Measurements from ENCODE around the gene SLC6A6. TPM values are rescaled to one million over a fixed set of nuclear protein-coding genes. Genes with fewer than 3 reads are reported as not detected.

SLC6A6 gene
- total RNA-seq, 4 donors from 2014 or later, result 34.4 to 166 (median 55.2) TPM

GRCh38 chr3:14471016-14471415, 68.6 kb downstream of the SLC6A6 start:
- no peak overlapping the region for H3K4me3 ChIP-seq (ENCODE audit: low read depth, poor library complexity, severe bottlenecking)
- intact Hi-C loops (cut with DNase I; ENCODE audit: low total_unique reads), result no loop called here
- no peak for TF ChIP-seq POLR2A (IDR thresholded peaks at IDR 0.05)
- TF ChIP-seq, protein P1, sequence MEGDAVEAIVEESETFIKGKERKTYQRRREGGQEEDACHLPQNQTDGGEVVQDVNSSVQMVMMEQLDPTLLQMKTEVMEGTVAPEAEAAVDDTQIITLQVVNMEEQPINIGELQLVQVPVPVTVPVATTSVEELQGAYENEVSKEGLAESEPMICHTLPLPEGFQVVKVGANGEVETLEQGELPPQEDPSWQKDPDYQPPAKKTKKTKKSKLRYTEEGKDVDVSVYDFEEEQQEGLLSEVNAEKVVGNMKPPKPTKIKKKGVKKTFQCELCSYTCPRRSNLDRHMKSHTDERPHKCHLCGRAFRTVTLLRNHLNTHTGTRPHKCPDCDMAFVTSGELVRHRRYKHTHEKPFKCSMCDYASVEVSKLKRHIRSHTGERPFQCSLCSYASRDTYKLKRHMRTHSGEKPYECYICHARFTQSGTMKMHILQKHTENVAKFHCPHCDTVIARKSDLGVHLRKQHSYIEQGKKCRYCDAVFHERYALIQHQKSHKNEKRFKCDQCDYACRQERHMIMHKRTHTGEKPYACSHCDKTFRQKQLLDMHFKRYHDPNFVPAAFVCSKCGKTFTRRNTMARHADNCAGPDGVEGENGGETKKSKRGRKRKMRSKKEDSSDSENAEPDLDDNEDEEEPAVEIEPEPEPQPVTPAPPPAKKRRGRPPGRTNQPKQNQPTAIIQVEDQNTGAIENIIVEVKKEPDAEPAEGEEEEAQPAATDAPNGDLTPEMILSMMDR (IDR thresholded peaks at IDR 0.05), result no peak
- WGBS, 2 donors, result 90 to 91% methylated on average over 5 of the region's 5 CpGs
- no peak for DNase-seq (ENCODE audit: low spot score in 2 of 2)

DNA sequence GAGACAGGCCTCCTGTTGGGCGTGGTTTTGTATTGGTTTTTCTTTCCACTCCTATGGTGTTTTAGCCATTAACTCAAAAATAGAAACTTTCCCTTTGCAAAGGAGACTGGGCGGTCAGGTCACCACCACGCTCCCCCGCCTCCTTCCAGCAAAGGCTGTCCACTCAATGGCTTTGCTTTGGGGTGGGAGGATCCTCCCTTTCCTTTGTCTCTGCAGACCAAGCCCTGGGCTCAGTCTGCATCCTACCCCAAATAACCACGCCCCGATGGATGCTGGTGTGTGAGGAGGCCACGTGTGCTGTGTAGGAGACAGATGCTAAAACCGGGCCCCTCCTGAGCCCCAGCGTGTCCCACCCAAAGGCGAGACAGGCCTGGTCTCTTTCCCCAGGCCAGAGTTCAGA, 69.3 kb downstream of the SLC6A6 start:
- intact Hi-C loops (cut with DNase I; ENCODE audit: low total_unique reads), result no loop called here
- no peak for TF ChIP-seq POLR2A (IDR thresholded peaks at IDR 0.05)
- TF ChIP-seq, protein P1 (IDR thresholded peaks at IDR 0.05), result no peak
- DNase-seq (ENCODE audit: low spot score in 2 of 2), result no peak
- WGBS, 2 donors, result 92 to 96% methylated on average over 10 of the region's 10 CpGs
- H3K4me3 ChIP-seq (ENCODE audit: low read depth, poor library complexity, severe bottlenecking), result no peak overlapping the region

- intact Hi-C loops (cut with DNase I; ENCODE audit: low total_unique reads), result no loop called here
- H3K4me3 ChIP-seq (ENCODE audit: low read depth, poor library complexity, severe bottlenecking), result no peak overlapping the region
- TF ChIP-seq, protein P1 (IDR thresholded peaks at IDR 0.05), result no peak
- 90 to 91% methylated on average over 21 to 22 of the region's 22 CpGs for WGBS, 2 donors
- no peak for DNase-seq (ENCODE audit: low spot score in 2 of 2)
Observed at GRCh38 chr3:14472471-14473351, 70.3 kb downstream of the SLC6A6 start.

GRCh38 chr3:14473411-14473891, 71.0 kb downstream of the SLC6A6 start:
- H3K4me3 ChIP-seq (ENCODE audit: low read depth, poor library complexity, severe bottlenecking), result no peak overlapping the region
- TF ChIP-seq, protein P1 (IDR thresholded peaks at IDR 0.05), result no peak
- no peak for TF ChIP-seq POLR2A (IDR thresholded peaks at IDR 0.05)
- 86 to 92% methylated on average over 7 of the region's 7 CpGs for WGBS, 2 donors
- intact Hi-C loops (cut with DNase I; ENCODE audit: low total_unique reads), result no loop called here
- DNase-seq (ENCODE audit: low spot score in 2 of 2), result no peak

- no peak overlapping the region for H3K4me3 ChIP-seq (ENCODE audit: low read depth, poor library complexity, severe bottlenecking)
- intact Hi-C loops (cut with DNase I; ENCODE audit: low total_unique reads), result no loop called here
- 93 to 95% methylated on average over 13 of the region's 13 CpGs for WGBS, 2 donors
- TF ChIP-seq POLR2A (IDR thresholded peaks at IDR 0.05), result no peak
- TF ChIP-seq, protein P1 (IDR thresholded peaks at IDR 0.05), result no peak
- no peak for DNase-seq (ENCODE audit: low spot score in 2 of 2)
Observed at GRCh38 chr3:14474363-14475081, 72.1 kb downstream of the SLC6A6 start.

Data from lower leg skin (tissue), 4 donors.